Measurements from ENCODE around the gene AKAP13. TPM values are rescaled to one million over a fixed set of nuclear protein-coding genes. Genes with fewer than 3 reads are reported as not detected.

Gene AKAP13
- total and polyA plus RNA-seq, 2 of the 8 experiments (the other 6 are each of a cell fraction or from before 2014, with no cell fraction given), result 14.0 to 46.2 TPM

- Histone ChIP-seq H3K9ac (replicated peaks in 1 of 4; ENCODE audit: extremely low read depth in 1 of 4, low read depth in 3 of 4, low read length in 3 of 4) (no peak overlapping the region), H4K5ac (ENCODE audit: insufficient read length, low read depth, low read length) (no peak overlapping the region), H2BK12ac (ENCODE audit: low read depth, low read length) (no peak overlapping the region), H3K79me2 (ENCODE audit: control insufficient read depth in 1 of 2, insufficient read depth in 2 of 2, low read length in 2 of 2) (peaks cover 0 to 74% of the 10 kb centered on the region in 2 experiments; a peak in 2 of 4 replicates), H3K4me3 (ENCODE audit: extremely low read depth in 1 of 4, insufficient read depth in 2 of 4, low read depth in 3 of 4, low read length in 4 of 4) (no peak overlapping the region), H3K79me1 (ENCODE audit: low read depth, low read length) (peaks cover 10% of the 10 kb centered on the region), H4K20me1 (replicated peaks in 1 of 2; ENCODE audit: control insufficient read depth in 1 of 2, insufficient read depth in 2 of 2, low read length in 2 of 2) (peaks cover 3 to 11% of the 10 kb centered on the region in 2 experiments), H2BK5ac (ENCODE audit: low read depth, low read length) (no peak overlapping the region), H3K27ac (ENCODE audit: low read depth, low read length) (no peak overlapping the region), H3K4ac (replicated peaks; ENCODE audit: insufficient read length, low read depth, low read length) (no peak overlapping the region), H3K4me1 (replicated peaks in 1 of 4; ENCODE audit: control insufficient read depth in 3 of 4, insufficient read depth in 4 of 4, low read length in 3 of 4) (peaks cover 0 to 5% (median 2%) of the 10 kb centered on the region in 4 experiments; a peak in 3 of 7 replicates), H2BK15ac (ENCODE audit: low read length) (no peak overlapping the region), H4K8ac (ENCODE audit: extremely low read depth, insufficient read depth, low read length) (no peak overlapping the region), H3K23me2 (ENCODE audit: low read depth, low read length) (no peaks in the 10 kb centered on the region), H2BK120ac (replicated peaks; ENCODE audit: low read depth, low read length) (no peak overlapping the region), H3K14ac (ENCODE audit: insufficient read length) (no peak overlapping the region), H2AK5ac (ENCODE audit: low read depth, low read length) (no peak overlapping the region), H3K4me2 (ENCODE audit: insufficient read depth in 1 of 2, low read depth in 2 of 2, low read length in 2 of 2) (no peak overlapping the region), H4K91ac (replicated peaks; ENCODE audit: insufficient read length, low read length) (no peak overlapping the region), H2AFZ (ENCODE audit: low read length) (no peak overlapping the region), H3K23ac (ENCODE audit: insufficient read length) (no peak overlapping the region), H3K56ac (replicated peaks; ENCODE audit: insufficient read length, low read depth, low read length) (no peak overlapping the region), H3K36me3 (ENCODE audit: control insufficient read depth in 2 of 4, insufficient read depth in 4 of 4, low read length in 3 of 4) (no peaks in the 10 kb centered on the region), H2BK20ac (ENCODE audit: low read length) (no peak overlapping the region), H3K18ac (ENCODE audit: extremely low read depth, low read length) (no peak overlapping the region), H3K9me3 (ENCODE audit: insufficient read depth in 2 of 2, low read depth in 1 of 2, low read length in 1 of 2) (no peaks in the 10 kb centered on the region), H3K27me3 (replicated peaks in 1 of 4; ENCODE audit: control insufficient read depth in 3 of 4, extremely low read depth in 1 of 4, insufficient read depth in 3 of 4, low read length in 3 of 4) (no peaks in the 10 kb centered on the region)
- CTCF ChIA-PET (ENCODE audit: partially characterized antibody), result interaction anchor here (0.6 kb wide), 1 partner anchor 342 kb away, joined by 3 read pairs; no protein-coding TSS in a partner anchor
- no peak for FAIRE-seq
- POLR2A ChIA-PET (ENCODE audit: partially characterized antibody), result no interaction called here
- DNase-seq (ENCODE audit: low read depth in 1 of 2, low spot score in 2 of 2), result no peak
- whole genome bisulfite sequencing, 2 experiments (ENCODE audit: extremely low coverage in 1 of 2, insufficient coverage in 1 of 2, insufficient read length in 1 of 2, insufficient replicate concordance in 2 of 2, low coverage in 1 of 2, low lambda C conversion rate in 2 of 2, missing lambda C conversion rate in 1 of 2), result 86% methylated on average over 8 of the region's 8 CpGs; no CpG with 5 or more reads in 1 of the 2 experiments
- TF ChIP-seq TEAD4 (IDR thresholded peaks at IDR 0.05; ENCODE audit: low read depth, low read length) (no peak), HDAC2 (IDR thresholded peaks at IDR 0.05; ENCODE audit: borderline replicate concordance in 1 of 2, low read depth in 2 of 2, low read length in 2 of 2) (no peak), SIX5 (IDR thresholded peaks at IDR 0.05; ENCODE audit: low read depth, low read length) (no peak), NANOG (IDR thresholded peaks at IDR 0.05; ENCODE audit: insufficient read depth, low read depth, low read length, poor library complexity, severe bottlenecking) (no peak), ATF2 (IDR thresholded peaks at IDR 0.05; ENCODE audit: low read length) (no peak), EP300 (IDR thresholded peaks at IDR 0.05; ENCODE audit: borderline replicate concordance in 1 of 2, low read depth in 2 of 2, low read length in 2 of 2) (no peak), RAD21 (IDR thresholded peaks at IDR 0.05 in 1 of 2, conservative IDR thresholded peaks at IDR 0.05 in 1 of 2; ENCODE audit: low read depth in 2 of 2, low read length in 2 of 2) (no peak), CEBPB (IDR thresholded peaks at IDR 0.05; ENCODE audit: low read depth, low read length) (no peak)
- TF ChIP-seq, protein P1, sequence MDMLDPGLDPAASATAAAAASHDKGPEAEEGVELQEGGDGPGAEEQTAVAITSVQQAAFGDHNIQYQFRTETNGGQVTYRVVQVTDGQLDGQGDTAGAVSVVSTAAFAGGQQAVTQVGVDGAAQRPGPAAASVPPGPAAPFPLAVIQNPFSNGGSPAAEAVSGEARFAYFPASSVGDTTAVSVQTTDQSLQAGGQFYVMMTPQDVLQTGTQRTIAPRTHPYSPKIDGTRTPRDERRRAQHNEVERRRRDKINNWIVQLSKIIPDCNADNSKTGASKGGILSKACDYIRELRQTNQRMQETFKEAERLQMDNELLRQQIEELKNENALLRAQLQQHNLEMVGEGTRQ (IDR thresholded peaks at IDR 0.05; ENCODE audit: low read length), result no peak
Measured at GRCh38 chr15:85457392-85457968, 77.1 kb downstream of the AKAP13 start.

All from H1 (cell line).